ENCODE measurements around the gene CHAT. TPM values are rescaled to one million over a fixed set of nuclear protein-coding genes. Genes with fewer than 3 reads are reported as not detected.

CHAT gene
- total and polyA plus RNA-seq, 4 donors: not detected

DNA sequence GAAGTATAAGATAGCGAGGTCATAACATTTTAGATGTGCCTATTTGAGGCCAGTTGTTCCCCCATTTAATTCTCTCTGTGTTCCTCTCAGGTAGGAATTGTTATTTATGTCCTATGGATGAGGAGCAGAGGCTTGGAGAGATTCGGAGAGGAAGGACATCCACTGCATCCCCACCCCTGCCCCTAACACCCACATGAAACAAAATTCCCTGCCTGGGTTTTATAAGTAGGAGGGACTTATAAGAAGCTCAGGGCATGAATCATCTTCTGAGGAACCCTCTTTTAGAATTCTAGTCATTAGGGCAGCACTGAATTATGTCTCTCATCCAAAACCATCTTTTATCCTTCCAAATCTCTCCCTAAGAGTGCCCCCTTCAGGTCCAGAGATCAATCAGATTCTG lies 5.0 kb downstream of the CHAT start:
- Histone ChIP-seq H3K9ac (ENCODE audit: insufficient read depth in 1 of 2, low read length in 2 of 2) (no peak overlapping the region), H3K4me1 (ENCODE audit: control insufficient read depth in 5 of 5, insufficient read depth in 5 of 5, low read length in 5 of 5) (peaks cover 0 to 21% (median 0%) of the 10 kb centered on the region in 5 donors), H3K27ac (ENCODE audit: low read depth in 1 of 2, low read length in 1 of 2) (no peak overlapping the region), H3K36me3 (ENCODE audit: control insufficient read depth in 4 of 4, insufficient read depth in 4 of 4, low read length in 4 of 4) (no peaks in the 10 kb centered on the region), H3K9me3 (ENCODE audit: control insufficient read depth in 4 of 4, insufficient read depth in 3 of 4, low read length in 3 of 4) (peaks cover 0 to 2% (median 0%) of the 10 kb centered on the region in 4 donors), H3K27me3 (ENCODE audit: control insufficient read depth in 3 of 3, insufficient read depth in 3 of 3, low read length in 2 of 3) (peaks cover 0 to 60% (median 11%) of the 10 kb centered on the region in 3 donors), H3K4me3 (no peak overlapping the region)
- 77 to 84% methylated on average over 2 of the region's 2 CpGs for WGBS, 2 donors
- ATAC-seq (ENCODE audit: insufficient read depth, low FRiP score): no peak
- DNase-seq: peak in 1 of 3 donors; percentile 2
- TF ChIP-seq, protein P1, sequence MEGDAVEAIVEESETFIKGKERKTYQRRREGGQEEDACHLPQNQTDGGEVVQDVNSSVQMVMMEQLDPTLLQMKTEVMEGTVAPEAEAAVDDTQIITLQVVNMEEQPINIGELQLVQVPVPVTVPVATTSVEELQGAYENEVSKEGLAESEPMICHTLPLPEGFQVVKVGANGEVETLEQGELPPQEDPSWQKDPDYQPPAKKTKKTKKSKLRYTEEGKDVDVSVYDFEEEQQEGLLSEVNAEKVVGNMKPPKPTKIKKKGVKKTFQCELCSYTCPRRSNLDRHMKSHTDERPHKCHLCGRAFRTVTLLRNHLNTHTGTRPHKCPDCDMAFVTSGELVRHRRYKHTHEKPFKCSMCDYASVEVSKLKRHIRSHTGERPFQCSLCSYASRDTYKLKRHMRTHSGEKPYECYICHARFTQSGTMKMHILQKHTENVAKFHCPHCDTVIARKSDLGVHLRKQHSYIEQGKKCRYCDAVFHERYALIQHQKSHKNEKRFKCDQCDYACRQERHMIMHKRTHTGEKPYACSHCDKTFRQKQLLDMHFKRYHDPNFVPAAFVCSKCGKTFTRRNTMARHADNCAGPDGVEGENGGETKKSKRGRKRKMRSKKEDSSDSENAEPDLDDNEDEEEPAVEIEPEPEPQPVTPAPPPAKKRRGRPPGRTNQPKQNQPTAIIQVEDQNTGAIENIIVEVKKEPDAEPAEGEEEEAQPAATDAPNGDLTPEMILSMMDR (IDR thresholded peaks at IDR 0.05; ENCODE audit: control extremely low read depth, extremely low read depth): no peak

DNA sequence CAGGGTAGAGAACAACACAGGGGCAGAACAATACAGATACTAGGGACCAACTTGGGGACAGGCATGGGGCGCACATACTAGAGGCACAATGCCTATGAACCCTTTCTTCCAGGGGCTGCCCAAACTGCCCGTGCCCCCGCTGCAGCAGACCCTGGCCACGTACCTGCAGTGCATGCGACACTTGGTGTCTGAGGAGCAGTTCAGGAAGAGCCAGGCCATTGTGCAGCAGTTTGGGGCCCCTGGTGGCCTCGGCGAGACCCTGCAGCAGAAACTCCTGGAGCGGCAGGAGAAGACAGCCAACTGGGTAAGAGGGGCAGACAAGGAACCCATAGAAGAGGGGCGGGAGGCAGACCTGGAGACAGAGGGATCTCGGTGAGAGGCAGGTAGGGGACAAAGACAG lies 5.8 kb downstream of the CHAT start:
- WGBS, 2 donors: 62 to 63% methylated on average over 10 of the region's 10 CpGs
- H3K4me1 ChIP-seq (ENCODE audit: control insufficient read depth in 5 of 5, insufficient read depth in 5 of 5, low read length in 5 of 5): peaks cover 0 to 21% (median 0%) of the 10 kb centered on the region in 5 donors
- DNase-seq: peak in 1 of 3 donors; percentile 8
- no peak for ATAC-seq (ENCODE audit: insufficient read depth, low FRiP score)
- H3K27ac ChIP-seq (ENCODE audit: low read depth in 1 of 2, low read length in 1 of 2): no peak overlapping the region
- TF ChIP-seq, protein P1 (IDR thresholded peaks at IDR 0.05; ENCODE audit: control extremely low read depth, extremely low read depth): no peak
- no peak overlapping the region for H3K4me3 ChIP-seq
- peaks cover 0 to 2% (median 0%) of the 10 kb centered on the region in 4 donors for H3K9me3 ChIP-seq (ENCODE audit: control insufficient read depth in 4 of 4, insufficient read depth in 3 of 4, low read length in 3 of 4)
- H3K36me3 ChIP-seq (ENCODE audit: control insufficient read depth in 4 of 4, insufficient read depth in 4 of 4, low read length in 4 of 4): no peaks in the 10 kb centered on the region
- no peak overlapping the region for H3K9ac ChIP-seq (ENCODE audit: insufficient read depth in 1 of 2, low read length in 2 of 2)
- peaks cover 0 to 56% (median 7%) of the 10 kb centered on the region in 3 donors for H3K27me3 ChIP-seq (ENCODE audit: control insufficient read depth in 3 of 3, insufficient read depth in 3 of 3, low read length in 2 of 3)

DNA sequence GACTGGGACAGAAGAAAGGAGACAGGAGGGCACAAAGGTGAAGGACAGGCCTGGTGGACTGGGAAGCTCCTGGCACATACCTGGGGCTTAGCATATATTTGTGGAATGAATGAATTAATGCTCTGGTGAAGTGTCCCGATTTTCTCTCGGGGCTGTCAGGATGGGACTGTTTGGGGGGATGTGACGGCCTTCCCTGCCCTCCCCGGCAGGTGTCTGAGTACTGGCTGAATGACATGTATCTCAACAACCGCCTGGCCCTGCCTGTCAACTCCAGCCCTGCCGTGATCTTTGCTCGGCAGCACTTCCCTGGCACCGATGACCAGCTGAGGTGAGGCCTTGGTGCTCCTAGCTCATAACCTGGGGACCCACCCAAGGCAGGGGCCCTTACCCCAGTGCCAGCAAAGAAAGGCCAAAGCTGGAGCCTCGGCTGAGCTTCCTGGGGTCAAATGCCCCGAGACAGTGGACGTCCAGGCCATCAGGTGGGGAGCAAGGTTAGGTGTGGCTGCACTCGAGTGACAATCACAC lies 6.5 kb downstream of the CHAT start:
- Histone ChIP-seq H3K4me3 (no peak overlapping the region), H3K9me3 (ENCODE audit: control insufficient read depth in 4 of 4, insufficient read depth in 3 of 4, low read length in 3 of 4) (peaks cover 0 to 2% (median 0%) of the 10 kb centered on the region in 4 donors), H3K9ac (ENCODE audit: insufficient read depth in 1 of 2, low read length in 2 of 2) (no peak overlapping the region), H3K4me1 (ENCODE audit: control insufficient read depth in 5 of 5, insufficient read depth in 5 of 5, low read length in 5 of 5) (peaks cover 0 to 21% (median 0%) of the 10 kb centered on the region in 5 donors), H3K27ac (ENCODE audit: low read depth in 1 of 2, low read length in 1 of 2) (no peak overlapping the region), H3K27me3 (ENCODE audit: control insufficient read depth in 3 of 3, insufficient read depth in 3 of 3, low read length in 2 of 3) (peaks cover 0 to 52% (median 0%) of the 10 kb centered on the region in 3 donors), H3K36me3 (ENCODE audit: control insufficient read depth in 4 of 4, insufficient read depth in 4 of 4, low read length in 4 of 4) (no peaks in the 10 kb centered on the region)
- DNase-seq (no peak), ATAC-seq (ENCODE audit: insufficient read depth, low FRiP score) (no peak)
- 85 to 93% methylated on average over 12 of the region's 12 CpGs for WGBS, 2 donors
- TF ChIP-seq, protein P1 (IDR thresholded peaks at IDR 0.05; ENCODE audit: control extremely low read depth, extremely low read depth): no peak

Measured in lung (tissue), 12 donors.